ENCODE measurements around the gene DNAI2. TPM values are rescaled to one million over a fixed set of nuclear protein-coding genes. Genes with fewer than 3 reads are reported as not detected.

The DNAI2 gene
- polyA plus RNA-seq, 1 of the 3 experiments (the other 2 are of a cell fraction): not detected

DNA sequence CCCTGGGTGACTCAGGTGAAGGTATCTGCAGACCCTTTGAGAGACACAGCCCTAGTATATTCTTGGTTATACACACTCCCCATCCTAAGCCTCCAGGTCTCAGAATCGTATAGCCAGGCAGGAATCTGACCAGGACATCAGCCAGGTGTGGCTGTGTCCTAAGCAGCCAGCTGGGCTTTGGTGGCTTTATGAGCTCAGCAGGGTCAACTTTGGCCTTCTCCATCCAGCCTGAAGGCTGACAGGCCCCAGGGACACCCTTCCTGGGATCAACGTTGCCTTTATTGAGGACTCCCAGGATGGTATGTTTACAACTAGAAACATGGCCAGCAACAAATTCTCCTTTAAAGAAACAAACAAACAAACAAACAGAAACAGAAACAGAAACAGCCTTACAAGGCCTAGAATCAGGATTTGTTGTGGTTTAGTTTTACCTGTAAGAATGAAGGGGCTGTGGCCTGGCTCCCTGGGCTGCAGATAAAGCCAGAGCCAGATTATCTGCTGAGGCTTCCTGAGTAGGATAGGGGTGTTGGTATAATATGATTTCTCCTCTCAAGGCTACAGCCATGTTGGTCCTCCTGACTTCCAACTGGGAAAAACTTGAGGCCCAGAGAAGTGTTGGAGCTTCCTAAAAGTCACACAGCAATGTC, 60.5 kb downstream of the DNAI2 start:
- CTCF ChIA-PET: interaction anchor here (1.0 to 3.7 kb wide), 6 partner anchors 13 to 134 kb away, joined by 3 to 10 read pairs (median 7); partner anchors contain the start of gene BTBD17
- TF ChIP-seq MEF2A (IDR thresholded peaks at IDR 0.05; ENCODE audit: borderline replicate concordance, low read depth) (no peak), RXRA (IDR thresholded peaks at IDR 0.05; ENCODE audit: borderline replicate concordance, low read depth) (no peak), POLR2AphosphoS5 (IDR thresholded peaks at IDR 0.05; ENCODE audit: low read depth, low read length) (no peak), TEAD4 (IDR thresholded peaks at IDR 0.05; ENCODE audit: borderline replicate concordance, insufficient read depth) (no peak), FOXM1 (IDR thresholded peaks at IDR 0.05; ENCODE audit: low read depth) (no peak), GATA2 (CRISPR knock-in tag; IDR thresholded peaks at IDR 0.05) (no peak), RFX5 (IDR thresholded peaks at IDR 0.05; ENCODE audit: low read length) (no peak), TAF1 (IDR thresholded peaks at IDR 0.05; ENCODE audit: borderline replicate concordance, low read depth, low read length) (no peak), SMC3 (IDR thresholded peaks at IDR 0.05; ENCODE audit: low read depth, low read length) (no peak), SIN3A (IDR thresholded peaks at IDR 0.05; ENCODE audit: borderline replicate concordance, low read depth, low read length) (no peak), NFIC (IDR thresholded peaks at IDR 0.05; ENCODE audit: borderline replicate concordance) (no peak), RCOR1 (IDR thresholded peaks at IDR 0.05; ENCODE audit: low read length) (no peak), TCF12 (IDR thresholded peaks at IDR 0.05) (no peak)
- TF ChIP-seq, protein P1, sequence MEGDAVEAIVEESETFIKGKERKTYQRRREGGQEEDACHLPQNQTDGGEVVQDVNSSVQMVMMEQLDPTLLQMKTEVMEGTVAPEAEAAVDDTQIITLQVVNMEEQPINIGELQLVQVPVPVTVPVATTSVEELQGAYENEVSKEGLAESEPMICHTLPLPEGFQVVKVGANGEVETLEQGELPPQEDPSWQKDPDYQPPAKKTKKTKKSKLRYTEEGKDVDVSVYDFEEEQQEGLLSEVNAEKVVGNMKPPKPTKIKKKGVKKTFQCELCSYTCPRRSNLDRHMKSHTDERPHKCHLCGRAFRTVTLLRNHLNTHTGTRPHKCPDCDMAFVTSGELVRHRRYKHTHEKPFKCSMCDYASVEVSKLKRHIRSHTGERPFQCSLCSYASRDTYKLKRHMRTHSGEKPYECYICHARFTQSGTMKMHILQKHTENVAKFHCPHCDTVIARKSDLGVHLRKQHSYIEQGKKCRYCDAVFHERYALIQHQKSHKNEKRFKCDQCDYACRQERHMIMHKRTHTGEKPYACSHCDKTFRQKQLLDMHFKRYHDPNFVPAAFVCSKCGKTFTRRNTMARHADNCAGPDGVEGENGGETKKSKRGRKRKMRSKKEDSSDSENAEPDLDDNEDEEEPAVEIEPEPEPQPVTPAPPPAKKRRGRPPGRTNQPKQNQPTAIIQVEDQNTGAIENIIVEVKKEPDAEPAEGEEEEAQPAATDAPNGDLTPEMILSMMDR (IDR thresholded peaks at IDR 0.05): no peak
- TF ChIP-seq, protein P2, sequence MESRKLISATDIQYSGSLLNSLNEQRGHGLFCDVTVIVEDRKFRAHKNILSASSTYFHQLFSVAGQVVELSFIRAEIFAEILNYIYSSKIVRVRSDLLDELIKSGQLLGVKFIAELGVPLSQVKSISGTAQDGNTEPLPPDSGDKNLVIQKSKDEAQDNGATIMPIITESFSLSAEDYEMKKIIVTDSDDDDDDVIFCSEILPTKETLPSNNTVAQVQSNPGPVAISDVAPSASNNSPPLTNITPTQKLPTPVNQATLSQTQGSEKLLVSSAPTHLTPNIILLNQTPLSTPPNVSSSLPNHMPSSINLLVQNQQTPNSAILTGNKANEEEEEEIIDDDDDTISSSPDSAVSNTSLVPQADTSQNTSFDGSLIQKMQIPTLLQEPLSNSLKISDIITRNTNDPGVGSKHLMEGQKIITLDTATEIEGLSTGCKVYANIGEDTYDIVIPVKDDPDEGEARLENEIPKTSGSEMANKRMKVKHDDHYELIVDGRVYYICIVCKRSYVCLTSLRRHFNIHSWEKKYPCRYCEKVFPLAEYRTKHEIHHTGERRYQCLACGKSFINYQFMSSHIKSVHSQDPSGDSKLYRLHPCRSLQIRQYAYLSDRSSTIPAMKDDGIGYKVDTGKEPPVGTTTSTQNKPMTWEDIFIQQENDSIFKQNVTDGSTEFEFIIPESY (IDR thresholded peaks at IDR 0.05; ENCODE audit: borderline replicate concordance, low read depth): no peak
- TF ChIP-seq, protein P3, sequence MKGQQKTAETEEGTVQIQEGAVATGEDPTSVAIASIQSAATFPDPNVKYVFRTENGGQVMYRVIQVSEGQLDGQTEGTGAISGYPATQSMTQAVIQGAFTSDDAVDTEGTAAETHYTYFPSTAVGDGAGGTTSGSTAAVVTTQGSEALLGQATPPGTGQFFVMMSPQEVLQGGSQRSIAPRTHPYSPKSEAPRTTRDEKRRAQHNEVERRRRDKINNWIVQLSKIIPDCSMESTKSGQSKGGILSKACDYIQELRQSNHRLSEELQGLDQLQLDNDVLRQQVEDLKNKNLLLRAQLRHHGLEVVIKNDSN (IDR thresholded peaks at IDR 0.05; ENCODE audit: borderline replicate concordance, low read depth): no peak
- TF ChIP-seq, protein P4, sequence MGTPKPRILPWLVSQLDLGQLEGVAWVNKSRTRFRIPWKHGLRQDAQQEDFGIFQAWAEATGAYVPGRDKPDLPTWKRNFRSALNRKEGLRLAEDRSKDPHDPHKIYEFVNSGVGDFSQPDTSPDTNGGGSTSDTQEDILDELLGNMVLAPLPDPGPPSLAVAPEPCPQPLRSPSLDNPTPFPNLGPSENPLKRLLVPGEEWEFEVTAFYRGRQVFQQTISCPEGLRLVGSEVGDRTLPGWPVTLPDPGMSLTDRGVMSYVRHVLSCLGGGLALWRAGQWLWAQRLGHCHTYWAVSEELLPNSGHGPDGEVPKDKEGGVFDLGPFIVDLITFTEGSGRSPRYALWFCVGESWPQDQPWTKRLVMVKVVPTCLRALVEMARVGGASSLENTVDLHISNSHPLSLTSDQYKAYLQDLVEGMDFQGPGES (IDR thresholded peaks at IDR 0.05; ENCODE audit: low read depth, low read length): no peak
- TF ChIP-seq, protein P5, sequence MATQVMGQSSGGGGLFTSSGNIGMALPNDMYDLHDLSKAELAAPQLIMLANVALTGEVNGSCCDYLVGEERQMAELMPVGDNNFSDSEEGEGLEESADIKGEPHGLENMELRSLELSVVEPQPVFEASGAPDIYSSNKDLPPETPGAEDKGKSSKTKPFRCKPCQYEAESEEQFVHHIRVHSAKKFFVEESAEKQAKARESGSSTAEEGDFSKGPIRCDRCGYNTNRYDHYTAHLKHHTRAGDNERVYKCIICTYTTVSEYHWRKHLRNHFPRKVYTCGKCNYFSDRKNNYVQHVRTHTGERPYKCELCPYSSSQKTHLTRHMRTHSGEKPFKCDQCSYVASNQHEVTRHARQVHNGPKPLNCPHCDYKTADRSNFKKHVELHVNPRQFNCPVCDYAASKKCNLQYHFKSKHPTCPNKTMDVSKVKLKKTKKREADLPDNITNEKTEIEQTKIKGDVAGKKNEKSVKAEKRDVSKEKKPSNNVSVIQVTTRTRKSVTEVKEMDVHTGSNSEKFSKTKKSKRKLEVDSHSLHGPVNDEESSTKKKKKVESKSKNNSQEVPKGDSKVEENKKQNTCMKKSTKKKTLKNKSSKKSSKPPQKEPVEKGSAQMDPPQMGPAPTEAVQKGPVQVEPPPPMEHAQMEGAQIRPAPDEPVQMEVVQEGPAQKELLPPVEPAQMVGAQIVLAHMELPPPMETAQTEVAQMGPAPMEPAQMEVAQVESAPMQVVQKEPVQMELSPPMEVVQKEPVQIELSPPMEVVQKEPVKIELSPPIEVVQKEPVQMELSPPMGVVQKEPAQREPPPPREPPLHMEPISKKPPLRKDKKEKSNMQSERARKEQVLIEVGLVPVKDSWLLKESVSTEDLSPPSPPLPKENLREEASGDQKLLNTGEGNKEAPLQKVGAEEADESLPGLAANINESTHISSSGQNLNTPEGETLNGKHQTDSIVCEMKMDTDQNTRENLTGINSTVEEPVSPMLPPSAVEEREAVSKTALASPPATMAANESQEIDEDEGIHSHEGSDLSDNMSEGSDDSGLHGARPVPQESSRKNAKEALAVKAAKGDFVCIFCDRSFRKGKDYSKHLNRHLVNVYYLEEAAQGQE (IDR thresholded peaks at IDR 0.05; ENCODE audit: low read depth, low read length): no peak
- TF ChIP-seq, protein P6, sequence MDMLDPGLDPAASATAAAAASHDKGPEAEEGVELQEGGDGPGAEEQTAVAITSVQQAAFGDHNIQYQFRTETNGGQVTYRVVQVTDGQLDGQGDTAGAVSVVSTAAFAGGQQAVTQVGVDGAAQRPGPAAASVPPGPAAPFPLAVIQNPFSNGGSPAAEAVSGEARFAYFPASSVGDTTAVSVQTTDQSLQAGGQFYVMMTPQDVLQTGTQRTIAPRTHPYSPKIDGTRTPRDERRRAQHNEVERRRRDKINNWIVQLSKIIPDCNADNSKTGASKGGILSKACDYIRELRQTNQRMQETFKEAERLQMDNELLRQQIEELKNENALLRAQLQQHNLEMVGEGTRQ (IDR thresholded peaks at IDR 0.05; ENCODE audit: borderline replicate concordance, low read depth, low read length): no peak
- TF ChIP-seq, protein P7, sequence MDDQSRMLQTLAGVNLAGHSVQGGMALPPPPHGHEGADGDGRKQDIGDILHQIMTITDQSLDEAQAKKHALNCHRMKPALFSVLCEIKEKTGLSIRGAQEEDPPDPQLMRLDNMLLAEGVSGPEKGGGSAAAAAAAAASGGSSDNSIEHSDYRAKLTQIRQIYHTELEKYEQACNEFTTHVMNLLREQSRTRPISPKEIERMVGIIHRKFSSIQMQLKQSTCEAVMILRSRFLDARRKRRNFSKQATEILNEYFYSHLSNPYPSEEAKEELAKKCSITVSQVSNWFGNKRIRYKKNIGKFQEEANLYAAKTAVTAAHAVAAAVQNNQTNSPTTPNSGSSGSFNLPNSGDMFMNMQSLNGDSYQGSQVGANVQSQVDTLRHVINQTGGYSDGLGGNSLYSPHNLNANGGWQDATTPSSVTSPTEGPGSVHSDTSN (IDR thresholded peaks at IDR 0.05): no peak
- DNase-seq: no peak
- no peaks in the 10 kb centered on the region for H3K9me3 ChIP-seq
- H3K9ac ChIP-seq: no peak overlapping the region
- no peak overlapping the region for H3K4me3 ChIP-seq (ENCODE audit: low read depth in 2 of 2, low read length in 1 of 2)
- no peaks in the 10 kb centered on the region for H4K20me1 ChIP-seq (ENCODE audit: insufficient read depth)
- 21% methylated on average over 2 of the region's 2 CpGs for WGBS (ENCODE audit: low lambda C conversion rate)
- H3K27ac ChIP-seq (ENCODE audit: low read depth in 2 of 2, low read length in 1 of 2): no peak overlapping the region
- no peak overlapping the region for H2AFZ ChIP-seq (ENCODE audit: low read depth)
- no peak overlapping the region for H3K4me2 ChIP-seq
- no peaks in the 10 kb centered on the region for H3K79me2 ChIP-seq (ENCODE audit: insufficient read depth)
- H3K27me3 ChIP-seq (ENCODE audit: insufficient read depth): no peaks in the 10 kb centered on the region
- no peaks in the 10 kb centered on the region for H3K36me3 ChIP-seq (replicated peaks in 1 of 2; ENCODE audit: control insufficient read depth in 1 of 2, insufficient read depth in 2 of 2, low read length in 1 of 2)
- POLR2A ChIA-PET: no interaction called here
- no peaks in the 10 kb centered on the region for H3K9me2 ChIP-seq
- H3K4me1 ChIP-seq (ENCODE audit: control insufficient read depth in 1 of 2, insufficient read depth in 2 of 2, low read depth in 1 of 2, low read length in 1 of 2): no peaks in the 10 kb centered on the region
- no peaks in the 10 kb centered on the region for H3F3A ChIP-seq (replicated peaks; ENCODE audit: insufficient read depth)

All from SK-N-SH (cell line).